ENCODE data around the gene SH3RF1.

SH3RF1 gene

DNA sequence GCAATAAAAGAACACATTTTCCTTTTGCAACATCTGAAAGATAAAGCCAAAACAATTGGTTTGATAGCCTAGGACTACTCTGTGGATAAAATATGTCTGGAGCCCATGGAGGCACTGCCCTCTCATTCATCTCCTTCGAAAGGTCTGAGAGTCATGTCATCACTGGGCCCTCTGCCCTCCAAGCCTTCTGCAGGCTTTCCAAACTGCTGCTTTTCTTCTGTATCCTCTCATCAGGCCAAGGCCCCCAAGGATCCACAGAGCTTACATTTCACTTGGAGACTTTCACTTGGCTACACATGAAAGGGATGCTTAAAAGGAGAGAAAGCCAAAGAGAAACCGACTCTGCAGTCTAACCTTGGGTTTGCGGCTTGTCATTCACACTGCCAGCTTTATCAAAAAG lies 109.9 kb downstream of the SH3RF1 start:
- H3K4me3 ChIP-seq (ENCODE audit: control insufficient read depth, low read depth, low read length), result no peak overlapping the region
- TF ChIP-seq, protein P1, sequence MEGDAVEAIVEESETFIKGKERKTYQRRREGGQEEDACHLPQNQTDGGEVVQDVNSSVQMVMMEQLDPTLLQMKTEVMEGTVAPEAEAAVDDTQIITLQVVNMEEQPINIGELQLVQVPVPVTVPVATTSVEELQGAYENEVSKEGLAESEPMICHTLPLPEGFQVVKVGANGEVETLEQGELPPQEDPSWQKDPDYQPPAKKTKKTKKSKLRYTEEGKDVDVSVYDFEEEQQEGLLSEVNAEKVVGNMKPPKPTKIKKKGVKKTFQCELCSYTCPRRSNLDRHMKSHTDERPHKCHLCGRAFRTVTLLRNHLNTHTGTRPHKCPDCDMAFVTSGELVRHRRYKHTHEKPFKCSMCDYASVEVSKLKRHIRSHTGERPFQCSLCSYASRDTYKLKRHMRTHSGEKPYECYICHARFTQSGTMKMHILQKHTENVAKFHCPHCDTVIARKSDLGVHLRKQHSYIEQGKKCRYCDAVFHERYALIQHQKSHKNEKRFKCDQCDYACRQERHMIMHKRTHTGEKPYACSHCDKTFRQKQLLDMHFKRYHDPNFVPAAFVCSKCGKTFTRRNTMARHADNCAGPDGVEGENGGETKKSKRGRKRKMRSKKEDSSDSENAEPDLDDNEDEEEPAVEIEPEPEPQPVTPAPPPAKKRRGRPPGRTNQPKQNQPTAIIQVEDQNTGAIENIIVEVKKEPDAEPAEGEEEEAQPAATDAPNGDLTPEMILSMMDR (IDR thresholded peaks at IDR 0.05; ENCODE audit: control insufficient read depth, insufficient read depth, low read depth, low read length, missing control alignments), result no peak
- DNase-seq (ENCODE audit: low read depth), result no peak

DNA sequence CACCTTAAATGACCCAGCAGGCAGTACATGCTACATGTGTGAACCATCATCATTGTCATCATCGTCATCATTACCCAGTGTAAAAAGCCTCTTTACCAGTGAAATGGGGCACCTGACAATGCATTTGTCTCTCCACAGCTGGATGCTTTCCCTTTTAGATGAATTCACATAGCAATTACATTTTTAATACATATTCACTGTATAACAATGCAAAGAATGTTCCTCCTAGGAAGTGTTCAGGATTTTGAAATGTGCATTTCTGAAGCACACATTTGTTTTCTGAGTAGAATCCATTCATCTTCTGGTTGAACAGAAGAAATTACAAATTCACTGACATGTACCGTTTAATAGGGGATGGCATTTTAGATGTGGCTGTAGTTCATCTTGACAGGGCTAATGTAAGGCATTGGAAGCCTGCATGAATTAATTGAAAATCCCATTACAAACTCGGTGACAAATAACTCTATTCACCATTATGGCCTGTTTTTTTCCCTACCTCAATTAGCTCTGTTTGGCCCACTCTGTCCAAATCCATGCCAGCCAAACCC lies 111.1 kb downstream of the SH3RF1 start:
- DNase-seq (ENCODE audit: low read depth), result no peak
- TF ChIP-seq, protein P1 (IDR thresholded peaks at IDR 0.05; ENCODE audit: control insufficient read depth, insufficient read depth, low read depth, low read length, missing control alignments), result no peak
- no peak overlapping the region for H3K4me3 ChIP-seq (ENCODE audit: control insufficient read depth, low read depth, low read length)

DNA sequence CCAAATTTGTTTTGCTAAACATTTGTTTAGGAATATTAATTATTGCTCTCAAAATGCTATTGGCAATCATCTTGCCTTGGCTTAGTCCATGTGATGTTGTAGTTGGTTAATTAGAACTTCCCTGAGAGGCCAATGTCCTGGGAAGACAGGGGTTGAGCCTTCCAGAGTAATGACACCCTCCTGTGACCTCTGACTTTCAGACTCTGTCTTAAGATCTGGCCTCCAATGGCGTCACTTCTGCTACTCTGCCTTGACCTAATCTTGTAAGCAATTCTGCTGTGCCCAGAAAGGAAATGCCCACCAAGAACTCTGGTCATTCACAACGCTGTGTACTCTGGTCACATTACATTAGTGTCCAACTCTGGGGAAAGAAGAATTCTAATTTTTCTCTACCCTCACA lies 111.9 kb downstream of the SH3RF1 start:
- no peak for DNase-seq (ENCODE audit: low read depth)
- H3K4me3 ChIP-seq (ENCODE audit: control insufficient read depth, low read depth, low read length), result no peak overlapping the region
- TF ChIP-seq, protein P1 (IDR thresholded peaks at IDR 0.05; ENCODE audit: control insufficient read depth, insufficient read depth, low read depth, low read length, missing control alignments), result no peak

DNA sequence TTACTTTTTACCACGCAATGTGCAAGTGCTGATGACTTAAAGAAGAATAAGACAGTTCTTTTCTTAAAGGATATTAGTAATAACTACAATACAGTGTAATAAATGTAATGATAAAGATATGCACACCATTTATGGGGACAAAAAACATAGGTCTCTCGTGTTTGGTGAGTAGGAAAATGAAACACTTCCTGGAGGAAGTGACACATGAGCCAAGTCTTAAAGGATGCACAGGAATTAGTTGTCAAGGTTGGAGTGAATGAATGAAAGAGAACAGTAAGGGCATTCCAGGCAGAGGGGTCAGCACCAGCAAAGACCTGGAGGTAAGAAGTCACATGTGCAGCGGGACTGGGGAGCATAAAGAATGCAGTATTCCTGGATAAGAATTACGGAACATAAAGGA lies 112.7 kb downstream of the SH3RF1 start:
- TF ChIP-seq, protein P1 (IDR thresholded peaks at IDR 0.05; ENCODE audit: control insufficient read depth, insufficient read depth, low read depth, low read length, missing control alignments), result no peak
- no peak for DNase-seq (ENCODE audit: low read depth)
- no peak overlapping the region for H3K4me3 ChIP-seq (ENCODE audit: control insufficient read depth, low read depth, low read length)

DNA sequence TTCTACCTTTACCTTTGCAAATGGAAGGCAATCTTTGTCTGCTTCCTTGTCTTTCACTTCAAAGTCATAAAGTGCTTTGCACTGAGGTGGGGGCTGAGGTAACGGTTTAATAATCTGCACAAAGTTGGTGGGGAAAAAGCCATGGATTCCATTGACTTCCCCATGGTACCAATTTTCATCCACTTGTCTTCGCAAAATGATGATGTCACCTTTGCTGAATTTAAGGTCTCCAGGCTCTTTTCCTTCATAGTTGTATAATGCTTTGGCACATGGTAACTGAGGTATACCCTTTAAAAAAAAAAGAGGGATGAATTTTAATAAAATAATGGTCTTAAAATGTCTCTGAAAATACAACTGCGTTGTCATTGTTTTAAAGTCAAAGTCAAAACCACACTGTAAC lies 114.4 kb downstream of the SH3RF1 start:
- DNase-seq (ENCODE audit: low read depth), result no peak
- H3K4me3 ChIP-seq (ENCODE audit: control insufficient read depth, low read depth, low read length), result no peak overlapping the region
- TF ChIP-seq, protein P1 (IDR thresholded peaks at IDR 0.05; ENCODE audit: control insufficient read depth, insufficient read depth, low read depth, low read length, missing control alignments), result no peak

DNA sequence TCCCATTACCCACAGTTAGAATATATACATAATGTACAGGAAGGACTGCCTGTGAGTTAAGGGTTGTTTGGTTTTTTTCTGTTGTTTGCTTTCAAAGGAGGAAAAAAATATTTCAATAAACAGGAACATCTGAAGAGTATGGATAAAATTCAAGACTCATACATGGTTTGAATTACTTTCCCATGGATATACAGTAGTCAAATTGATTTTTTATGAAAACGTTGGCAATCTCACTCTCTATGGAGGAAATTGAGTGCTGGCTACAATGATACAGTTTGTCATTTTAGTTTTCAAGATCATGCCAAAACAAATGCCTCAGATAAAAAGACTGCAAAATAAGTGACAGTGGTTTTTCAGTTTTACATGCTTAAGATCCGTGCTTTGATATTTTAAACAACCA lies 116.6 kb downstream of the SH3RF1 start:
- TF ChIP-seq, protein P1 (IDR thresholded peaks at IDR 0.05; ENCODE audit: control insufficient read depth, insufficient read depth, low read depth, low read length, missing control alignments), result no peak
- no peak overlapping the region for H3K4me3 ChIP-seq (ENCODE audit: control insufficient read depth, low read depth, low read length)
- DNase-seq (ENCODE audit: low read depth), result no peak

Measured in AG09309 (cell line).